Neural cell (in vitro differentiated cells): ENCODE data around the gene RERE. TPM values are rescaled to one million over a fixed set of nuclear protein-coding genes. Genes with fewer than 3 reads are reported as not detected.

Source experiments
- H2AFZ ChIP-seq: fragments of 200-600, 300-800 bp; sonication (generic), shearing (Covaris generic); 2 replicates; pipeline ENCODE4 v1.6.0; 2014; ENCODE audit warnings: low read depth, mild to moderate bottlenecking, antibody characterized with exemption, low read length, moderate library complexity
- H3F3A ChIP-seq: fragments of 200-600 bp; shearing (Covaris generic); 2 replicates; pipeline ENCODE4 v1.6.1; 2016; ENCODE audit warnings: mild to moderate bottlenecking, moderate library complexity, mixed read lengths, antibody characterized with exemption, low read length; ENCODE audit not compliant: insufficient read depth, poor library complexity, severe bottlenecking
- H3K27ac ChIP-seq: fragments of 200-600, 300-800 bp; sonication (generic), shearing (Covaris generic); 2 replicates; pipeline ENCODE4 v1.5.1; 2014; ENCODE audit warnings: mild to moderate bottlenecking, low read length, moderate library complexity
- H3K27me3 ChIP-seq: fragments of 300-800, 200-600 bp; sonication (generic), shearing (Covaris generic); 2 replicates; pipeline ENCODE4 v1.6.0; 2014; ENCODE audit warnings: mild to moderate bottlenecking, low read depth, low read length, moderate library complexity; ENCODE audit not compliant: insufficient read depth
- H3K36me3 ChIP-seq: fragments of 300-800, 200-600 bp; sonication (generic), shearing (Covaris generic); 2 replicates; pipeline ENCODE4 v1.5.1; 2014; ENCODE audit warnings: mild to moderate bottlenecking, antibody characterized with exemption, low read length, moderate library complexity; ENCODE audit not compliant: insufficient read depth
- H3K4me2 ChIP-seq: fragments of 300-800, 200-600 bp; sonication (generic), shearing (Covaris generic); 2 replicates; pipeline ENCODE4 v1.6.0; 2014; ENCODE audit warnings: mild to moderate bottlenecking, low read length
- H3K4me3 ChIP-seq: fragments of 300-800, 200-600 bp; sonication (generic), shearing (Covaris generic); 2 replicates; pipeline ENCODE4 v1.5.1; 2014; ENCODE audit warnings: mild to moderate bottlenecking, low read length, moderate library complexity
- H3K79me2 ChIP-seq: fragments of 200-600 bp; shearing (Covaris generic); replicated peaks from 2 replicates; pipeline ENCODE4 v1.6.0; 2014; ENCODE audit warnings: mild to moderate bottlenecking, low read length, moderate library complexity; ENCODE audit not compliant: insufficient read depth
- H3K9ac ChIP-seq: fragments of 300-800, 200-600 bp; sonication (generic), shearing (Covaris generic); 2 replicates; pipeline ENCODE4 v1.6.1; 2016; ENCODE audit warnings: mild to moderate bottlenecking, low read length, mixed read lengths
- H3K9me2 ChIP-seq: fragments of 200-600 bp; shearing (Covaris generic); 2 replicates; pipeline ENCODE4 v1.6.1; 2016; ENCODE audit warnings: mild to moderate bottlenecking, low read length, mixed read lengths; ENCODE audit not compliant: insufficient read depth
- H3K9me3 ChIP-seq: fragments of 200-600, 300-800 bp; sonication (generic), shearing (Covaris generic); 2 replicates; pipeline ENCODE4 v1.6.1; 2016; ENCODE audit warnings: mild to moderate bottlenecking, mixed run types, low read length, moderate library complexity, mixed read lengths
- H4K20me1 ChIP-seq: fragments of 200-600 bp; shearing (Covaris generic); 2 replicates; pipeline ENCODE4 v1.6.1; 2016; ENCODE audit warnings: mild to moderate bottlenecking, mixed run types; ENCODE audit not compliant: insufficient read depth
- CTCF ChIP-seq: fragments of 450-650 bp; IDR thresholded peaks from 2 replicates; pipeline ENCODE4 v1.5.1; 2014; ENCODE audit warnings: antibody characterized with exemption, mild to moderate bottlenecking, moderate library complexity; ENCODE audit not compliant: poor library complexity, severe bottlenecking
- EP300 ChIP-seq: fragments of 450-650 bp; conservative IDR thresholded peaks from 2 replicates; pipeline ENCODE4 v1.6.1; 2014; ENCODE audit warnings: antibody characterized with exemption, mild to moderate bottlenecking, moderate library complexity; ENCODE audit not compliant: poor library complexity, severe bottlenecking
- EZH2 ChIP-seq: fragments of 200-600, 300-800 bp; shearing (Covaris generic), sonication (generic); IDR thresholded peaks from 2 replicates; pipeline ENCODE4 v1.6.1; 2014; ENCODE audit warnings: antibody characterized with exemption, low read length, borderline replicate concordance, mild to moderate bottlenecking; ENCODE audit not compliant: insufficient read depth, poor library complexity, severe bottlenecking
- MXI1 ChIP-seq: fragments of 450-650 bp; conservative IDR thresholded peaks from 2 replicates; pipeline ENCODE4 v1.6.1; 2014; ENCODE audit warnings: antibody characterized with exemption, mild to moderate bottlenecking; ENCODE audit not compliant: poor library complexity, severe bottlenecking
- POLR2AphosphoS5 ChIP-seq: IDR thresholded peaks from 2 replicates; pipeline ENCODE4 v1.6.1; 2012
- RAD21 ChIP-seq: fragments of 450-650 bp; conservative IDR thresholded peaks from 2 replicates; pipeline ENCODE4 v1.6.1; 2014; ENCODE audit warnings: antibody characterized with exemption, mild to moderate bottlenecking, moderate library complexity
- REST ChIP-seq: IDR thresholded peaks from 2 replicates; pipeline ENCODE4 v1.6.1; 2012; ENCODE audit warnings: borderline replicate concordance
- SMC3 ChIP-seq: fragments of 450-650 bp; conservative IDR thresholded peaks from 2 replicates; pipeline ENCODE4 v1.6.1; 2014; ENCODE audit warnings: antibody characterized with exemption, mild to moderate bottlenecking, moderate library complexity; ENCODE audit not compliant: poor library complexity
- TAF1 ChIP-seq: IDR thresholded peaks from 2 replicates; pipeline ENCODE4 v1.6.1; 2012; ENCODE audit warnings: low read depth
- polyA plus RNA-seq: library from polyadenylated mRNA; depleted of rRNA; stranded (reverse); fragments of >200 nt; gene quantifications from 2 replicates; pipeline ENCODE4 v1.2.3, GENCODE V29; 2014

Gene RERE
- polyA plus RNA-seq, 1 donor from 2014 or later = 21.0 TPM

GRCh38 chr1:8422510-8423268 lies 394.8 kb downstream of the RERE start:
- TF ChIP-seq MXI1 (no peak), POLR2AphosphoS5 (no peak), SMC3 (no peak), EZH2 (no peak), EP300 (no peak), REST (no peak), CTCF (no peak), TAF1 (no peak), RAD21 (no peak)
- Histone ChIP-seq H3K9me2 (no peaks in the 10 kb centered on the region), H3F3A (peaks cover 4% of the 10 kb centered on the region), H3K9me3 (no peaks in the 10 kb centered on the region), H3K4me3 (peak overlapping the region; percentile 74), H3K9ac (peak overlapping the region; percentile 71), H3K79me2 (peaks cover 25% of the 10 kb centered on the region), H2AFZ (no peak overlapping the region), H3K4me2 (peak overlapping the region; percentile 57), H3K36me3 (peaks cover 5% of the 10 kb centered on the region), H4K20me1 (peaks cover 28% of the 10 kb centered on the region), H3K27me3 (no peaks in the 10 kb centered on the region), H3K27ac (peak overlapping the region; percentile 49)

DNA sequence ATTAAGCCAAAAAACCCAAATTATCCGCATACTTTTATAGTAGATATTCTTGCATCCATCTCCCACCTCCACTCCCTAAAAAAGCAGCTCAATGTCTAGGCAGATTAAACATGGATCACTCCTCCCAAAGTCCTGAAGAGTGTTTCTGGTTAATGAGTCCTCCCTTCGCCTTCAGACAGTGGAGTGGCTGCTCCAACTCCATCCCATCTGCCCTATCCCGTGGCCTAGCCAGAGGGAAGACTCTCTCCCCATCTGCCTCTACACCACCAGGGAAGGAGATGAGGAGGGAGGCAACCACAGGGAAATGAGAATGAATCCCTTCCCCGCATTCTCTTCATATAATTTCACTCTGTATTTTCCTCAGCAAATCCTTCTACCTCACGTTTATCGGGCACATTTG lies 395.7 kb downstream of the RERE start:
- Histone ChIP-seq H3K4me2 (peak overlapping the region; percentile 57), H4K20me1 (peaks cover 29% of the 10 kb centered on the region), H3K9me3 (no peaks in the 10 kb centered on the region), H2AFZ (no peak overlapping the region), H3K36me3 (peaks cover 5% of the 10 kb centered on the region), H3K9me2 (no peaks in the 10 kb centered on the region), H3F3A (peaks cover 4% of the 10 kb centered on the region), H3K27me3 (no peaks in the 10 kb centered on the region), H3K27ac (no peak overlapping the region), H3K9ac (peak overlapping the region; percentile 71), H3K4me3 (peak overlapping the region; percentile 74), H3K79me2 (peaks cover 25% of the 10 kb centered on the region)
- TF ChIP-seq RAD21 = no peak
- no peak for TF ChIP-seq TAF1
- TF ChIP-seq POLR2AphosphoS5 = no peak
- no peak for TF ChIP-seq SMC3
